CD14-positive monocyte (primary cell): ENCODE results near the gene SLC35A1. TPM values are rescaled to one million over a fixed set of nuclear protein-coding genes. Genes with fewer than 3 reads are reported as not detected.
"Not testable (repeated sequence)": the region's sequence is repeated elsewhere in the genome, so short reads cannot be mapped to it uniquely, and the experiment has no call there.

ENCODE experiments used
- DNase-seq, 3 donors: peaks; one replicate each; pipeline ENCODE4 v3.0.0-alpha.2; 2011 to 2022
- H2AFZ ChIP-seq: 2 replicates; pipeline ENCODE4 v1.6.0; 2012; ENCODE audit warnings: mild to moderate bottlenecking, low read depth, low read length, inconsistent platforms; ENCODE audit not compliant: insufficient read depth, poor library complexity, severe bottlenecking
- H3K27ac ChIP-seq, 2 donors: 1 replicate in 1 of 2; 2 replicates in 1 of 2; pipeline ENCODE4 v1.5.1; 2012 to 2013; ENCODE audit warnings: low read length in 2 of 2, control low read depth in 1 of 2, inconsistent platforms in 1 of 2, low read depth in 1 of 2, mild to moderate bottlenecking in 1 of 2
- H3K27me3 ChIP-seq, 2 donors: one replicate each; pipeline versions ENCODE4 v1.6.0 to v1.6.1; 2011 to 2013; ENCODE audit warnings: low read length in 2 of 2; ENCODE audit not compliant: control insufficient read depth in 2 of 2, insufficient read depth in 2 of 2
- H3K36me3 ChIP-seq, 2 donors: replicated peaks in 1 of 2; 1 replicate in 1 of 2; 2 replicates in 1 of 2; pipeline versions ENCODE4 v1.5.1 to v1.6.1; 2012 to 2013; ENCODE audit warnings: low read length in 2 of 2, control low read depth in 1 of 2, inconsistent platforms in 1 of 2, mild to moderate bottlenecking in 1 of 2; ENCODE audit not compliant: insufficient read depth in 2 of 2, control insufficient read depth in 1 of 2
- H3K4me1 ChIP-seq, 2 donors: 1 replicate in 1 of 2; 2 replicates in 1 of 2; pipeline versions ENCODE4 v1.5.1 to v1.6.1; 2012 to 2013; ENCODE audit warnings: low read length in 2 of 2, control low read depth in 1 of 2, inconsistent platforms in 1 of 2, mild to moderate bottlenecking in 1 of 2, moderate library complexity in 1 of 2; ENCODE audit not compliant: insufficient read depth in 2 of 2, control insufficient read depth in 1 of 2
- H3K4me2 ChIP-seq: replicated peaks from 2 replicates; pipeline ENCODE3; 2012; ENCODE audit warnings: low read length, moderate library complexity, mild to moderate bottlenecking; ENCODE audit not compliant: poor library complexity, severe bottlenecking; ENCODE audit errors: extremely low read depth
- H3K4me3 ChIP-seq, 3 experiments: fragments of 200-600 bp in 1 of 3; sonication (generic) in 1 of 3; replicated peaks in 1 of 3; 1 replicate in 2 of 3; 2 replicates in 1 of 3; pipeline ENCODE4 v1.5.1; 2011 to 2013; ENCODE audit warnings: low read length in 3 of 3, mild to moderate bottlenecking in 3 of 3, control low read depth in 2 of 3, low read depth in 2 of 3, inconsistent platforms in 1 of 3, moderate library complexity in 1 of 3
- H3K79me2 ChIP-seq: 2 replicates; pipeline ENCODE4 v1.6.0; 2012; ENCODE audit warnings: mild to moderate bottlenecking, control low read depth, inconsistent platforms, low read length, moderate library complexity; ENCODE audit not compliant: insufficient read depth
- H3K9ac ChIP-seq: 2 replicates; pipeline ENCODE4 v1.6.0; 2017; ENCODE audit warnings: low read length, mild to moderate bottlenecking; ENCODE audit not compliant: insufficient read depth, poor library complexity, severe bottlenecking
- H3K9me3 ChIP-seq, 2 donors: replicated peaks in 1 of 2; 1 replicate in 1 of 2; 2 replicates in 1 of 2; pipeline versions ENCODE4 v1.5.1 to v1.6.1; 2012 to 2013; ENCODE audit warnings: low read length in 2 of 2, control low read depth in 1 of 2; ENCODE audit not compliant: control insufficient read depth in 1 of 2, insufficient read depth in 1 of 2
- H4K20me1 ChIP-seq: 2 replicates; pipeline ENCODE4 v1.6.0; 2012; ENCODE audit warnings: mild to moderate bottlenecking, low read length, control low read depth, moderate library complexity; ENCODE audit not compliant: insufficient read depth
- H3K27ac Mint-ChIP-seq, 7 donors: one replicate each; pipeline ENCODE4 v1.8.0; 2020; ENCODE audit warnings: mild to moderate bottlenecking in 7 of 7, mixed read lengths in 7 of 7, moderate library complexity in 6 of 7, inconsistent platforms in 2 of 7
- H3K27me3 Mint-ChIP-seq, 3 donors: one replicate each; pipeline ENCODE4 v1.8.0; 2021 to 2022; ENCODE audit warnings: low read depth in 3 of 3, mild to moderate bottlenecking in 3 of 3, mixed read lengths in 3 of 3, moderate library complexity in 3 of 3, inconsistent platforms in 1 of 3
- H3K36me3 Mint-ChIP-seq, 2 donors: one replicate each; pipeline ENCODE4 v1.8.0; 2020; ENCODE audit warnings: mixed read lengths in 2 of 2, inconsistent platforms in 1 of 2, mild to moderate bottlenecking in 1 of 2
- H3K4me1 Mint-ChIP-seq: one replicate; pipeline ENCODE4 v1.8.0; 2020; ENCODE audit warnings: mild to moderate bottlenecking, mixed read lengths
- H3K4me3 Mint-ChIP-seq, 2 donors: one replicate each; pipeline ENCODE4 v1.8.0; 2020; ENCODE audit warnings: mild to moderate bottlenecking in 2 of 2, mixed read lengths in 2 of 2, moderate library complexity in 1 of 2
- H3K9me3 Mint-ChIP-seq, 7 donors: one replicate each; pipeline ENCODE4 v1.8.0; 2020 to 2022; ENCODE audit warnings: mixed read lengths in 7 of 7, mild to moderate bottlenecking in 6 of 7, moderate library complexity in 6 of 7, inconsistent platforms in 2 of 7
- CTCF ChIP-seq: fragments of 200-600 bp; IDR thresholded peaks from one replicate; pipeline ENCODE4 v1.8.0; 2022; ENCODE audit warnings: antibody characterized with exemption, mild to moderate bottlenecking
- WGBS: methylation state at CpG from one replicate; pipeline ENCODE4 v1.1.5; 2013; ENCODE audit warnings: missing lambda C conversion rate; ENCODE audit not compliant: insufficient coverage; 5-methylcytosine and 5-hydroxymethylcytosine counted together
- intact Hi-C, 2 donors: fragments of 100-400 bp; cut with micrococcal nuclease; formaldehyde crosslinking; loops; one replicate each; pipeline versions ENCODE4 v1.15.0 to v1.15.1; 2023
- polyA plus RNA-seq, 3 donors: library from polyadenylated mRNA; depleted of rRNA in 1 of 3; unstranded in 2 of 3; stranded (reverse) in 1 of 3; fragments of 300-500 nt in 2 of 3; fragments of >200 nt in 1 of 3; fragmentation: Illumina TruSeq in 2 of 3; gene quantifications; 1 replicate in 2 of 3; 2 replicates in 1 of 3; pipeline ENCODE4 v1.2.3, GENCODE V29; 2012 to 2021

SLC35A1 gene
- polyA plus RNA-seq, 3 donors = 44.6 to 103 (median 90.6) TPM

GRCh38 chr6:87484491-87484890 lies 11.7 kb downstream of the SLC35A1 start:
- H3K79me2 ChIP-seq = peaks cover 82% of the 10 kb centered on the region
- no peak overlapping the region for H3K9ac ChIP-seq
- no peak overlapping the region for H3K4me3 ChIP-seq
- no peak overlapping the region for H3K4me3 Mint-ChIP-seq
- no peaks in the 10 kb centered on the region for H3K27me3 Mint-ChIP-seq
- H3K4me1 ChIP-seq = peaks cover 24 to 38% of the 10 kb centered on the region in 2 donors
- intact Hi-C loops = no loop called here
- peaks cover 50% of the 10 kb centered on the region for H3K4me1 Mint-ChIP-seq
- H3K27ac ChIP-seq = peak overlapping the region in 1 of 2 donors; percentile 84
- no peak for TF ChIP-seq CTCF
- peaks cover 0 to 59% of the 10 kb centered on the region in 2 donors for H3K36me3 ChIP-seq
- DNase-seq = no peak
- no peak overlapping the region for H2AFZ ChIP-seq
- H3K9me3 ChIP-seq = no peaks in the 10 kb centered on the region
- peaks cover 30 to 51% of the 10 kb centered on the region in 2 donors for H3K36me3 Mint-ChIP-seq
- no peak overlapping the region for H3K4me2 ChIP-seq
- WGBS = 93% methylated on average over 7 of the region's 7 CpGs
- H3K9me3 Mint-ChIP-seq = peaks cover 0 to 3% (median 3%) of the 10 kb centered on the region in 7 donors
- no peaks in the 10 kb centered on the region for H3K27me3 ChIP-seq
- H4K20me1 ChIP-seq = peaks cover 32% of the 10 kb centered on the region
- H3K27ac Mint-ChIP-seq = peak overlapping the region in 2 of 7 donors; percentile 17 to 25

GRCh38 chr6:87487555-87487954 lies 14.8 kb downstream of the SLC35A1 start:
- no peaks in the 10 kb centered on the region for H3K9me3 ChIP-seq
- H3K4me1 ChIP-seq = peaks cover 13 to 18% of the 10 kb centered on the region in 2 donors
- peaks cover 30% of the 10 kb centered on the region for H3K4me1 Mint-ChIP-seq
- no peak overlapping the region for H2AFZ ChIP-seq
- no peak overlapping the region for H3K27ac ChIP-seq
- peaks cover 63% of the 10 kb centered on the region for H3K79me2 ChIP-seq
- H3K9ac ChIP-seq = no peak overlapping the region
- DNase-seq = no peak
- no peak overlapping the region for H3K4me2 ChIP-seq
- no peak overlapping the region for H3K4me3 Mint-ChIP-seq
- H3K36me3 Mint-ChIP-seq = peaks cover 30 to 63% of the 10 kb centered on the region in 2 donors
- H3K36me3 ChIP-seq = peaks cover 8 to 77% of the 10 kb centered on the region in 2 donors
- no peaks in the 10 kb centered on the region for H3K27me3 ChIP-seq
- no peaks in the 10 kb centered on the region for H3K27me3 Mint-ChIP-seq
- H3K9me3 Mint-ChIP-seq = peaks cover 0 to 3% (median 3%) of the 10 kb centered on the region in 7 donors
- 100% methylated on average over 2 of the region's 4 CpGs for WGBS
- H4K20me1 ChIP-seq = peaks cover 54% of the 10 kb centered on the region
- TF ChIP-seq CTCF = no peak
- no peak overlapping the region for H3K27ac Mint-ChIP-seq
- H3K4me3 ChIP-seq = no peak overlapping the region
- intact Hi-C loops = no loop called here

- H3K4me1 ChIP-seq, DNase-seq, H3K4me3 ChIP-seq, H3K4me3 Mint-ChIP-seq, H3K27me3 ChIP-seq, H2AFZ ChIP-seq, H3K4me2 ChIP-seq, H3K27me3 Mint-ChIP-seq, H3K9me3 Mint-ChIP-seq, H3K9me3 ChIP-seq, intact Hi-C loops, H3K9ac ChIP-seq: not testable (repeated sequence)
- H3K4me1 Mint-ChIP-seq = peaks cover 14% of the 10 kb centered on the region
- Histone ChIP-seq H4K20me1 (peaks cover 72% of the 10 kb centered on the region), H3K79me2 (peaks cover 57% of the 10 kb centered on the region), H3K36me3 (peaks cover 15 to 88% of the 10 kb centered on the region in 2 donors), H3K27ac (peak overlapping the region in 1 of 2 donors; percentile 7)
- H3K27ac Mint-ChIP-seq = peak overlapping the region in 4 of 7 donors; percentile 64 to 85 (median 77)
- H3K36me3 Mint-ChIP-seq = peaks cover 31 to 59% of the 10 kb centered on the region in 2 donors
- no CpG with 5 or more reads among the region's 8 CpGs for WGBS
These were observed 16.6 kb downstream of the SLC35A1 start for GRCh38 chr6:87489326-87489725.
